DMS79 treated with DMSO at 0.1 percent for 48 hours (cell line): Measurements from ENCODE around the gene MIF4GD.
"Not testable (repeated sequence)": the region's sequence is repeated elsewhere in the genome, so short reads cannot be mapped to it uniquely, and the experiment has no call there.

Experiments
- DNase-seq: peaks from one replicate; lab custom pipeline; 2025; lab: John Stamatoyannopoulos, UW

MIF4GD gene

DNA sequence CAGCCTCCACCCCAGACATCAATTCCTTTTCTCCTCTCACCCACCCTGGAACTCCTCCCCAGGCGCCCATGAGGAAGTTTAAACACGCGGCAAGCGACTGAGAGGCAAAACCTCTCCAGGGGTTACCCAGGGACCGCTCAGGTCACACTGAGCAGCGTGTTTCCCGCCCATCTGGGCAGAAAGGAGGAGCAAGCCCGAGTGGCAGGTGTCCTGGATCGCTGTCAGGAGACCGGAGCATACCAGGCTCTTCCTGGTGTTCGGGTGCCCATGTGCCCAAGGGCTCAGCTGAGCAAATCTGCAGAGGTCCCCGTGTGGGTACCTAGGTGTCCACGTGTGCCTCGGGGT, 17.7 kb upstream of the MIF4GD start:
- peak; percentile 31 for DNase-seq

- no peak for DNase-seq
These were observed 17.3 kb upstream of the MIF4GD start for GRCh38 chr17:75288359-75288758.

GRCh38 chr17:75287221-75287620, 16.2 kb upstream of the MIF4GD start:
- no peak for DNase-seq

GRCh38 chr17:75285123-75285522, 14.1 kb upstream of the MIF4GD start:
- no peak for DNase-seq

DNA sequence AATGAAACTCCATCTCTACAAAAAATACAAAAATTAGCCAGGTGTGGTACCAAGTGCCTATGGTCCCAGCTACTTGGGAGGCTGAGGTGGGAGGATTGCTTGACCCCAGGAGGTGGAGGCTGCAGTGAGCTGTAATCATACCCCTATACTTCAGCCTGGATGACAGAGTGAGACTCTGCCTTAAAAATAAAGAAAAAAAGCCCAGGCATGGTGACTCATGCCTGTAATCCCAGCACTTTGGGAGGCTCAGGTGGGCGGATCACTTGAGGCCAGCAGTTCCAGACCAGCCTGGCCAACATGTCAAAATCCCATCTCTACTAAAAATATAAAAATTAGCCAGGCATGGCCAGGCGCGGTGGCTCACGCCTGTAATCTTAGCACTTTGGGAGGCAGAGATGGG, 9.2 kb upstream of the MIF4GD start:
- not testable (repeated sequence) for DNase-seq

- no peak for DNase-seq
These were observed 6.6 kb upstream of the MIF4GD start for GRCh38 chr17:75277664-75278071.

DNA sequence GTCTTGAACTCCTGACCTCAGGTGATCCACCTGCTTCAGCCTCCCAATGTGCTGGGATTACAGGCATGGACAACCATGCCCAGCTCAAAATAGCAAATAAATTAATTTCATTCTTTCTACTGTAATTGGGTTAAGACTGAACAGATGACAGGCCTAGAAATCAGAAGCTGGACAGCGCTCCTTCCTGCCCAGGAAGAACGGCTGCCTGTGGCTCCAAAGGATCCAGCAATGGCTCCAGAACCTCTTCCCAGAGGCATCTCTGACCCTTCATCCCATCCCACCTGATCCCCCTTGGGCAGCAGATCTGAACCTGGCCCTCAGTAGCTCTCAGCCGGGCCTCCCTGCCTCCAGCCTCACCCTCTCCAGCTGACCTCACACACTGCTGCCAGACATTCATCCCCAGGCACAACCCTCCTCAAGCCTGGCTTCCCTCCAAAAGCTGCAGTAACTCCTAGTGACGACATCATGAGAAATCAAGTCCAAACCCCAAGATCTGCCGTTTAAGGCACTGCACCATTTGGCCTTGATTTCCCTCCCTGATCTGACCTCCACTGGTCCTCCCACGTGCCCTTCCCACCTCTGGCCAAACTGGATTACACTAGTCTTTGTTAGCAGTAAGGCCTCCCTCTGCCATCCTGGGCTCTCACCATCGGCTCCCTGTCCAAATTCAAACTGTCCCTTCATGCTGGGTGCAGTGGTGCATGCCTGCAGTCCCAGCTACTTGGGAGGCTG, 3.1 kb upstream of the MIF4GD start:
- no peak for DNase-seq

DNA sequence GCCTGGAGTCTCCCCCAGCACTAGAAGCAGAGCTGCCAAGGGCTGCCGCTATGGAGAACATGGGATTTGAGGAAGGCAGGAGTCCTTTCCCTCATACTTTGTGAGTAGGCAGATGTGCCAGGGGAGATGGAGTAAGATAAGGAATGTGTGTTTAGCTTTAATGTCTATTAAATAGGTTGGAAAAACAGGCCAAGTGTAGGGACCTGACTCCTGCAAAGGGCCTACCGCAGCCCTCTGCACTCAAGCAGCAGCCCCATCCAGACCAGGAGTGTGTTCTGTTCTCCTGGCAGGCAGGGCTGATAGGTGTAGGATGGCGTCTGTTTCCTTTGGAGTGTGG, 1.8 kb upstream of the MIF4GD start:
- no peak for DNase-seq

- DNase-seq: no peak
These were observed 1.2 kb upstream of the MIF4GD start for GRCh38 chr17:75271955-75272847.

- DNase-seq: peak; percentile 21
These were observed 363 bp upstream of the MIF4GD start for GRCh38 chr17:75271233-75271954.

DNA sequence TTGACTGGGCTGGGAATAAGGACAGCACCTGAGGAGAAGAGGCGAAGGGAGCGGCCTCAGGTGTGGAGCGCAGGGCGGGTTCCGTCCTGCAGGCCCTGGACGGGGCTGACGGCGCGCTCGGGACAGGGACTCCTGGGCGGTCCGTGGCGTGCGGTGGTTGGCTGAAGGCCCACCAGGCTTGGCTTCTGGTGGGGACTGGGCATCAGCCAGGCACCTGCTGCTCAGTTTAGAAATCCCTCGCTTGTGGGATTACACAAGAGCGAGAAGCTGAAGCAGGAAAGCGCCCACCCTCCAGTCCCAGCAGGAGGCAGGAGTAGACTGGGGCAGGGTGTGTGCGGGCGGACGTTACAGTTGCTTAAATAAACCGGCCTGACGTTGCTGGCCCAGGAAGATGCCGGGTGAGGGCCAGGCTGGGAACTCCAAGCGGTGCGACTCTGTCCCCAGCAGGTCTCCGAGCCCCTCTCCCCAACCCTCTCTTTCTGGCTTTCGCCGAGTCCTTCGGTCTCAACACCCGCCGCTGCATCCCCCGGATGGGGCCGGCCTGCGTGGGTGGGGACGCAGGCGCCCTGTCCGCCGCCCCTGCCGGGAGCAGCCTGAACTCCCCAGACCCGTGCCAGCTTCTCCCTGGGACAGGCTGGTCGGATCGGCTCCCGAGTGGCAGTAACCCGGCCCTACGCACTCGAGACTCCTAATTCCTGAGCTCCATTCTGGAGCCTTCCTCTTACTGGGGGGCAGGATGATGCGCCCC, 639 bp downstream of the MIF4GD start:
- peak; percentile 53 for DNase-seq

- DNase-seq: peak; percentile 18
These were observed 1.2 kb downstream of the MIF4GD start for GRCh38 chr17:75269844-75270217.

DNA sequence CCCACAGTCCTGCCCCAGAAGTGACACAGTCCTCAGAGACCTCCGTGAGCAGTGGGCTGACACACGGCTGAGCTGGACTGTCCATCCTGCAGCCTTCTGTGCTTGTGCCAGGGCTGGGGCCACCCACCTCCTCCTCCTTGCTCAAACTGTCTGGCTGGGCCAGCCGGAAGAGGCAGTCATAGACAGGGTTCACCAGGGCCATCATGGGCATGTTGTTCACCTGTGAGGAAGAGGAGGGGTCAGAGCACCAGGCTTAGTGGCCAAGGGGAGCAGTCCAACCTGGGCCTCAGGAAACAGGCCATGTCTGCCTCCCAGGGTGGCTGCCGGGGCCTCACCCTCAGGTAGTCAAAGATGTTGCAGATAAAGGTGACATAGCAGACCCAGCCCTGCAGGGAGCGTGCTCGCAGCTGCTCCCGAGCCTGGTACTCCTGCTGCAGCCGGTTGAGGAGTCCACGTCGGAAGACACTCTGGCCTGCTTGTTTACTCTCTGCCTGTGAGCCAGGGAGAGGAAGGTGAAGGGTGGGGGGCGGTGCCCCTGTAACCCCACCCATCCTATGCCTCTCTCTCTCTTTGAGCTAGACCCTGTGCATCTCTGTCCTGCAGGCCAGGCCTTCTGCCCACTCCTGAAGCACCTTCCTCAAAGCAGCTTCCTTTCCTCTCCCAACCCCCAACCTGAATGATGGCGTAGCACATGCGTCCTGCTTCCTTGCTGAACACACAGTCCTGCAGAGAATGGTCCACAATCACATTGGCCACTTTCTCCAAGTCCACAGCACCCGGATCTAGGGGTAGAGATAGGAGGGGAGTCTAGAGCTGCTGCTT, 3.4 kb downstream of the MIF4GD start:
- DNase-seq: no peak

- no peak for DNase-seq
These were observed 3.9 kb downstream of the MIF4GD start for GRCh38 chr17:75267153-75267410.

GRCh38 chr17:75266316-75267152, 4.5 kb downstream of the MIF4GD start:
- DNase-seq: no peak

GRCh38 chr17:75265614-75266315, 5.3 kb downstream of the MIF4GD start:
- no peak for DNase-seq

DNA sequence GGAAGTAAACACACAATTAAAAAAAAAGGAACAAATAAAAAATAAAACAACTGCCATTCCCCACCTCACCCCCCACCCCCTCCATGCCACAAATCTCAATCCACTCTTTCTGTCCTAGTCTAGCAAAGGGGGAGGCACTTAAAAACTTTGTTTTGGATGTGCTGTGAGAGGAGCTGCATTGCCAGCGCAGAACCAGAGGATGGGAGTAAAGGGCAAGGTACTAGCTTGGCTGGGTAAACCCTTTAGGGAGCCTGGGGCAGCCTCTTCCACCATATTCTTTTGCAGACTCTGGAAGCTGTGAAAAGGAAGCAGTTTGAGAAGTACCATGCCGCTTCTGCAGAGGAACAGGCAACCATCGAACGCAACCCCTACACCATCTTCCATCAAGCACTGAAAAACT, 8.0 kb downstream of the MIF4GD start:
- DNase-seq: no peak

DNA sequence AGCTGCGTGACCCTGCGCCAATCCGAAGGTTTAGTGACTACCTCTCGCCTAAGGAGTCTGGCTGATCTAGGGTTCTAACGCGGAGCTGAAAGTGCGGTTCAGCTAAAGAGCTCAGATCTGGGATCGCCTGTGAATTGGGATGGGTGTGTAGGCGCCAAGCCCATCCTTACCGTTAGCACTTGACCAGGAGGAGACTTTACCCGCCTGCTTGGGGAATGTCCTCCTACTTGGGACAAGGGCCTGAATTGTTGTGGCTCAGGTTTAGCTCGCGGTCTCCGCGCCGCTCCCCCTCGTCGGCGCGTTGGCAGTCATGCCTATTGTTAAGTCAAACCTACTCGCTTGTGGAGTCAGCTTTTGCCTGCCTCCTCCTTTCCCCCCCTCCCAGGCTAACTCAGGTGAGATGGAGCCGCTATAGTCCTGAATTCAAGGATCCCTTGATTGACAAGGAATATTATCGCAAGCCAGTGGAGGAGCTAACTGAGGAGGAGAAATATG, 8.9 kb downstream of the MIF4GD start:
- peak; percentile 24 for DNase-seq

GRCh38 chr17:75261336-75262111, 9.5 kb downstream of the MIF4GD start, which contains the start of the genes GGA3 and MRPS7:
Gene GGA3, minus strand, starts transcription at chr17:75261606. Its CDS starts 19 bp downstream, at chr17:75261587.
Gene MRPS7, plus strand, starts transcription at chr17:75261879. Its CDS starts 22 bp downstream, at chr17:75261901.
- DNase-seq: peak; percentile 83
